Left colon (tissue), 2 donors: ENCODE measurements around the gene PKHD1. TPM values are rescaled to one million over a fixed set of nuclear protein-coding genes. Genes with fewer than 3 reads are reported as not detected.

ENCODE experiments used
- ATAC-seq: fragments of 200-7000 bp; cut with Tn5 transposase; one replicate; pipeline ENCODE4 v1.9.1; 2020; ENCODE audit warnings: mild to moderate bottlenecking, moderate library complexity
- DNase-seq, 2 donors: peaks; one replicate each; pipeline ENCODE4 v3.0.0-alpha.2; 2020
- intact Hi-C, 2 donors: fragments of 100-400 bp; cut with DNase I in 1 of 2; cut with micrococcal nuclease in 1 of 2; formaldehyde crosslinking; loops; one replicate each; pipeline versions ENCODE4 v1.11.2 to v1.14.0; 2022; cut with DNase I, micrococcal nuclease
- total RNA-seq, 2 donors: library from RNA; stranded (reverse); fragmentation: NEBNext Ultra II Directional; extraction: Animal tissue kit (Norgen Biotek cat#: 25700); gene quantifications; one replicate each; pipeline ENCODE4 v1.2.1, GENCODE V29; 2021
- donor health status: DM: no; HTN: no; CAD: no.
- donor health status: DM: yes; HTN: yes; CAD: no.

Gene PKHD1
- total RNA-seq, 2 donors from 2014 or later: 0.12 to 0.20 TPM

DNA sequence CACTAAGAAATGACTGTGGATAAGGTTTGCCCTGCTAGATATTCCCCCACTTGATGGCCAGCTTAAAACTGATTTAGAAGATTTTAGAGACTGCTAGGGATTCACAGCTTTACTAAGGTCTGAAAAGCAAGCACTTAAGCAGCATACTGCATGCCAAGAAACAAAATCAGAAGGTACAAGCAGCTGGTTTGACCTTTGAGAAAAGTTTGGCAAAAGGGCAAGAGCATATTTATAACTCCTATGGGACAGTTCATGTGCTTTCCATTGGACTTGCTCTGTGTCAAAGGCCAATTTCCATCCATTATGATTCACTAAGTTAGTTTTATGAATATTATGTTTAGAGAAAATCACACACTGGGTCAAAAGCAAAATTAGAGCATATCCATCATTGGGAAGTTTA lies 402.8 kb downstream of the PKHD1 start:
- intact Hi-C loops: no loop called here
- no peak for ATAC-seq
- DNase-seq: no peak

GRCh38 chr6:51684038-51684437 lies 403.4 kb downstream of the PKHD1 start:
- ATAC-seq (no peak), DNase-seq (no peak)
- intact Hi-C loops: no loop called here

- DNase-seq: no peak
- ATAC-seq: peak; percentile 46
- intact Hi-C loops: no loop called here
These were observed 408.4 kb downstream of the PKHD1 start for GRCh38 chr6:51678905-51679620.

- DNase-seq: no peak
- peak; percentile 64 for ATAC-seq
- intact Hi-C loops: no loop called here
These were observed 409.1 kb downstream of the PKHD1 start for GRCh38 chr6:51678274-51678673.

DNA sequence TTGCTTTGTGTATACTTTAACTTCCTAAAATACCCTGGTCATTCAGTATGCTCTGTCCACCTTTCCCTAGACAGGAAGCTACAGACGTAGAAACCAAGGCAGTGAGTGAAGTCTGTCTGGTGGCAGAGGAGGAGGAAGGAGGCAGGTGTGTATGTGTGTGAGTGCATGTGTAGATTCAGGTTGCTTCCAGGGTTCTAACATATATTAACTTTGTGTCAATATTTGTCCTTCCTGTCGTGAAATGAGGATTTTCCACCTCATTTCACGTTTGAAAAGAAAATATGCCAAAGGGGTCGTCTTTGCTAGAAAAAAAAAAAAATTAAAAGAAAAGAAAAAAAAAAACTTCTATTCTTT lies 411.5 kb downstream of the PKHD1 start:
- ATAC-seq (peak; percentile 51), DNase-seq (peak in 1 of 2 donors; percentile 7)
- intact Hi-C loops: no loop called here

DNA sequence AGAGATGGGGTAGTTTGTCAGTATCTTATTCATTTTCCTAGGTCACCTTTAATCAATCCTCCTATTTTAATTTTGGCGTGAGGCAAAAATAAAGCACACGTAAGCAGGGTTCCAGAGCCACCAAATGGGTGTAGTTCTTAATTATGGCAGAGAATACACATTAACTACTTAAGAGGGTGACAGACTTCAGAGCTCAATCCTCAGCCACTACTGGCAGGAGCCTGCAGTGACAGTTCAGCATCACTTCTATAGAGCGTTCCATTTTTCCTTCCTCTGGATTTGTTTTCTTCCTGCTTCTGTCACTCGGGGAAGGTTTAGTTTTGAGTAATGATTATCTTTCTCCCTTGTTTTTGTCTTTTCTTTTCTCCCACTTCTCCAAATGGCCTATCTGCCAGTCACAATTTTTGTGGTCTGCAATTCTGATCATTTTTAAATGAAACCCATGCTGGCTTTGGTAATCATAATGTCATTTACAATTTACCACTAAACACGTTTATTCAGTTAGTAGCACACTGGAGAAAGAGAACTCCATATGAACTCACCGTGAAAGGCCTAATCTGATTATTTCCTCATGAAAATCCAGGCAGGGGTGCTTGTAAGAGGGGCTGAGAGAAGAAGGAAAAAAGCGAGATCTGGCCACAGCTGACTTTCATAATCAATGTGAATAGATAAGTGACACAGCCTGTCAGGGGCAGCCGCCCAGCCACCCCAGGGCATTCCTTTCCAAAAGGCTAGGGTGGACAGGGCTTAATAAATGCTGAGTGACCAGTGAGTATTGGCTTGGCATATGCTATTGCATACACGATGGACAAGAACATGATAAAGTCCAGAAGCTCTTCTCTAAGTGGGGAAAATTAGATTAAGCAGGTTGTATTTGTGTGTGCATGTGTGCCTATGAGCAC lies 412.1 kb downstream of the PKHD1 start:
- ATAC-seq (no peak), DNase-seq (no peak)
- intact Hi-C loops: no loop called here

GRCh38 chr6:51663525-51663924 lies 423.9 kb downstream of the PKHD1 start:
- no peak for ATAC-seq
- intact Hi-C loops: no loop called here
- DNase-seq: no peak

GRCh38 chr6:51660767-51661166 lies 426.6 kb downstream of the PKHD1 start:
- DNase-seq: no peak
- no peak for ATAC-seq
- intact Hi-C loops: no loop called here

- intact Hi-C loops: no loop called here
- no peak for DNase-seq
- ATAC-seq: no peak
These were observed 429.9 kb downstream of the PKHD1 start for GRCh38 chr6:51657491-51657890.

- DNase-seq: no peak
- no peak for ATAC-seq
- intact Hi-C loops: no loop called here
These were observed 431.9 kb downstream of the PKHD1 start for GRCh38 chr6:51655517-51655916.

- intact Hi-C loops: no loop called here
- no peak for DNase-seq
- no peak for ATAC-seq
These were observed 432.8 kb downstream of the PKHD1 start for GRCh38 chr6:51654647-51655046.

GRCh38 chr6:51651132-51651817 lies 436.1 kb downstream of the PKHD1 start:
- DNase-seq (no peak), ATAC-seq (no peak)
- intact Hi-C loops: no loop called here

GRCh38 chr6:51648774-51649173 lies 438.6 kb downstream of the PKHD1 start:
- intact Hi-C loops: no loop called here
- DNase-seq (no peak), ATAC-seq (no peak)

- intact Hi-C loops: no loop called here
These were observed 439.2 kb downstream of the PKHD1 start for GRCh38 chr6:51648236-51648635.

GRCh38 chr6:51644426-51644825 lies 443.0 kb downstream of the PKHD1 start:
- DNase-seq (no peak), ATAC-seq (no peak)
- intact Hi-C loops: no loop called here

More at GRCh38 chr6:51648236-51648635, 439.2 kb downstream of the PKHD1 start:
- no peak for DNase-seq
- no peak for ATAC-seq

GRCh38 chr6:51640021-51640420 lies 447.4 kb downstream of the PKHD1 start:
- intact Hi-C loops: no loop called here
- DNase-seq (no peak), ATAC-seq (no peak)

- intact Hi-C loops: no loop called here
- DNase-seq (no peak), ATAC-seq (no peak)
These were observed 454.0 kb downstream of the PKHD1 start for GRCh38 chr6:51633424-51633823.

DNA sequence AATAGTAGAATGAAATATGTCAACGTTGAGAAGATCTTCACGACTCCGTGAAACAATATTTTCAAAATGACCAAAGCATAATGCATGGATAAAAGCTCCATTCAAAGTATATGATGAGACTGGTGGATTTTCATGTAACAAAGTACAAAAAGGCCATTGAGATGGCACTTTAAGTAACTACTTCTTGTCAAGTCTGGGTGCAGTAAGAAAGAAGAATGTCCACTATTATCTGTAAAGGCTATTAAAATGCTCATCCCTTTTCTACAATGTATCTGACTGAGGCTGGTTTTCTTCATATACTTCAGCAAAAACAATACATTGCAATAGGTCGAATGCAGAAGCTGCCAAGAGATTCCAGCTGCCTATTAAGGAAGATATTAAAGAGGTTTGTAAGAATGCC lies 457.4 kb downstream of the PKHD1 start:
- ATAC-seq (no peak), DNase-seq (no peak)
- intact Hi-C loops: no loop called here

- intact Hi-C loops: no loop called here
- ATAC-seq: no peak
- no peak for DNase-seq
These were observed 461.0 kb downstream of the PKHD1 start for GRCh38 chr6:51626391-51626790.

DNA sequence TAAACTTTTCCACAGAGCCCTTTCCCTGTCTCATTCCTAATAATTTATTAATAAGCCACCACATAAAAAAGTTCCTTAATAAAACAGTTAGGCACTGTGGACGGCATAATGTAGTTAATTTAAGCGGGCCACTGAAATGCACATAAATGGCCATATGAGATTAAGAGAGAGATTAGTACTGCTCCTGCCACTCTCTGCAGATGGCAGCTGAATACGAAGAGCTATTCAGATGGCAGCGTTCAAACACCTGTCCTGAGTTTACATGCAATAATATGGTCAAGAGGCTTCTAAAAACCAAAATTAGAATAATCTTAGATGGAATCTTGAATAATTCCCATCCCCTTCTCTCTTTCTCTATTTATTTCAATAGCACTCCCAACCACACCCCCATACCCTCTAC lies 461.8 kb downstream of the PKHD1 start:
- ATAC-seq (no peak), DNase-seq (no peak)
- intact Hi-C loops: no loop called here
